Measurements from ENCODE around the gene L3MBTL4.

- TF ChIP-seq CTCF (conservative IDR thresholded peaks at IDR 0.05; ENCODE audit: low read length), result no peak
- TF ChIP-seq EZH2phosphoT487 (IDR thresholded peaks at IDR 0.05; ENCODE audit: borderline replicate concordance, low read depth, low read length), result no peak
These were observed 19.8 kb upstream of the L3MBTL4 start for GRCh38 chr18:6434481-6434880.
